Osteoblast (primary cell): ENCODE measurements around the gene DEPDC1B. TPM values are rescaled to one million over a fixed set of nuclear protein-coding genes. Genes with fewer than 3 reads are reported as not detected.
"Not testable (repeated sequence)": the region's sequence is repeated elsewhere in the genome, so short reads cannot be mapped to it uniquely, and the experiment has no call there.

Experiments
- DNase-seq: peaks from one replicate; pipeline ENCODE4 v3.0.0; 2011; ENCODE audit warnings: low spot score, mixed read lengths; ENCODE audit not compliant: insufficient read length; ENCODE audit errors: missing footprints
- H2AFZ ChIP-seq: 2 replicates; pipeline ENCODE4 v1.6.0; 2011; ENCODE audit warnings: mild to moderate bottlenecking, low read length
- H3K27ac ChIP-seq: 2 replicates; pipeline ENCODE4 v1.5.1; 2011; ENCODE audit warnings: mild to moderate bottlenecking, low read depth, low read length, moderate library complexity
- H3K27me3 ChIP-seq: 2 replicates; pipeline ENCODE4 v1.6.0; 2012; ENCODE audit warnings: mild to moderate bottlenecking, control low read depth, inconsistent platforms, low read length, moderate library complexity; ENCODE audit not compliant: insufficient read depth
- H3K36me3 ChIP-seq: 2 replicates; pipeline ENCODE4 v1.5.1; 2011; ENCODE audit warnings: mild to moderate bottlenecking, low read length, control low read depth, moderate library complexity; ENCODE audit not compliant: insufficient read depth
- H3K4me1 ChIP-seq: 2 replicates; pipeline ENCODE4 v1.5.1; 2011; ENCODE audit warnings: mild to moderate bottlenecking, low read length, control low read depth, moderate library complexity; ENCODE audit not compliant: insufficient read depth
- H3K4me2 ChIP-seq: 2 replicates; pipeline ENCODE4 v1.6.0; 2011; ENCODE audit warnings: mild to moderate bottlenecking, low read length; ENCODE audit not compliant: insufficient read depth
- H3K4me3 ChIP-seq: fragments of 200-600 bp; sonication (generic); 3 replicates; pipeline ENCODE4 v1.5.1; 2012; ENCODE audit warnings: mild to moderate bottlenecking, low read length, inconsistent platforms; ENCODE audit not compliant: insufficient read depth
- H3K79me2 ChIP-seq: 2 replicates; pipeline ENCODE4 v1.6.0; 2012; ENCODE audit warnings: mild to moderate bottlenecking, low read length, control low read depth, inconsistent platforms; ENCODE audit not compliant: insufficient read depth
- H3K9me3 ChIP-seq: 2 replicates; pipeline ENCODE4 v1.5.1; 2011; ENCODE audit warnings: low read depth, low read length, control low read depth
- H4K20me1 ChIP-seq: 2 replicates; pipeline ENCODE4 v1.6.0; 2012; ENCODE audit warnings: mild to moderate bottlenecking, low read length, control low read depth; ENCODE audit not compliant: insufficient read depth
- CTCF ChIP-seq: IDR thresholded peaks from 2 replicates; pipeline ENCODE4 v1.5.1; 2011; ENCODE audit warnings: mild to moderate bottlenecking, low read depth, low read length, moderate library complexity; ENCODE audit errors: extremely low read depth
- total RNA-seq: library from RNA; depleted of rRNA; stranded (reverse); fragments of >200 nt; gene quantifications from 2 replicates; pipeline ENCODE4 v1.2.3, GENCODE V29; 2012

The DEPDC1B gene
- total RNA-seq, 1 donor = 1.4 TPM

GRCh38 chr5:60724126-60724525 is 24.2 kb upstream of the DEPDC1B start:
- Histone ChIP-seq H3K4me1 (no peaks in the 10 kb centered on the region), H3K9me3 (no peaks in the 10 kb centered on the region), H2AFZ (no peak overlapping the region), H3K4me3 (no peak overlapping the region), H3K4me2 (no peak overlapping the region), H3K27ac (no peak overlapping the region), H4K20me1 (no peaks in the 10 kb centered on the region), H3K36me3 (no peaks in the 10 kb centered on the region), H3K79me2 (no peaks in the 10 kb centered on the region), H3K27me3 (no peaks in the 10 kb centered on the region)
- no peak for DNase-seq
- TF ChIP-seq CTCF = no peak

GRCh38 chr5:60722416-60722815 is 22.4 kb upstream of the DEPDC1B start:
- Histone ChIP-seq H3K27me3 (no peaks in the 10 kb centered on the region), H4K20me1 (no peaks in the 10 kb centered on the region), H3K27ac (no peak overlapping the region), H3K36me3 (no peaks in the 10 kb centered on the region), H3K4me1 (no peaks in the 10 kb centered on the region), H2AFZ (no peak overlapping the region), H3K4me3 (no peak overlapping the region), H3K9me3 (no peaks in the 10 kb centered on the region), H3K79me2 (no peaks in the 10 kb centered on the region), H3K4me2 (no peak overlapping the region)
- DNase-seq = no peak
- TF ChIP-seq CTCF = no peak

- no peak overlapping the region for H3K4me2 ChIP-seq
- H4K20me1 ChIP-seq = no peaks in the 10 kb centered on the region
- no peaks in the 10 kb centered on the region for H3K36me3 ChIP-seq
- no peak overlapping the region for H2AFZ ChIP-seq
- no peaks in the 10 kb centered on the region for H3K4me1 ChIP-seq
- TF ChIP-seq CTCF = no peak
- no peak for DNase-seq
- no peak overlapping the region for H3K4me3 ChIP-seq
- H3K27me3 ChIP-seq = no peaks in the 10 kb centered on the region
- no peaks in the 10 kb centered on the region for H3K79me2 ChIP-seq
- H3K27ac ChIP-seq = no peak overlapping the region
- H3K9me3 ChIP-seq = no peaks in the 10 kb centered on the region
These were observed 19.4 kb upstream of the DEPDC1B start for GRCh38 chr5:60719329-60719728.

- Histone ChIP-seq H3K79me2 (no peaks in the 10 kb centered on the region), H4K20me1 (no peaks in the 10 kb centered on the region), H3K27ac (no peak overlapping the region), H3K27me3 (no peaks in the 10 kb centered on the region), H3K4me1 (no peaks in the 10 kb centered on the region), H3K4me3 (no peak overlapping the region), H3K9me3 (no peaks in the 10 kb centered on the region), H2AFZ (no peak overlapping the region), H3K4me2 (no peak overlapping the region), H3K36me3 (no peaks in the 10 kb centered on the region)
- TF ChIP-seq CTCF = no peak
- DNase-seq = no peak
These were observed 18.4 kb upstream of the DEPDC1B start for GRCh38 chr5:60718166-60718892.

- not testable (repeated sequence) for H3K4me3 ChIP-seq, DNase-seq, H3K9me3 ChIP-seq, H2AFZ ChIP-seq, H3K27me3 ChIP-seq, H3K4me2 ChIP-seq, H3K79me2 ChIP-seq, H3K36me3 ChIP-seq, H3K4me1 ChIP-seq, H4K20me1 ChIP-seq, H3K27ac ChIP-seq
These were observed 15.4 kb upstream of the DEPDC1B start for GRCh38 chr5:60715201-60715928.
